GM12878 (cell line): ENCODE results near the gene UBE2D3. TPM values are rescaled to one million over a fixed set of nuclear protein-coding genes. Genes with fewer than 3 reads are reported as not detected.

Experiments used
- BRCA1 ChIP-seq: IDR thresholded peaks from 2 replicates; pipeline ENCODE4 v1.6.1; 2011; ENCODE audit warnings: low read depth, low read length, improper control_type of control experiment
- CEBPB ChIP-seq, 2 experiments: fragments of 150-350 bp in 1 of 2; IDR thresholded peaks; 2 replicates each; pipeline ENCODE4 v1.6.1; 2012 to 2014; ENCODE audit warnings: low read depth in 2 of 2, low read length in 2 of 2, borderline replicate concordance in 1 of 2, inconsistent platforms in 1 of 2
- CREM ChIP-seq: IDR thresholded peaks from 2 replicates; pipeline ENCODE4 v1.6.1; 2014; ENCODE audit warnings: antibody characterized with exemption, low read depth
- SREBF1 ChIP-seq: IDR thresholded peaks from 2 replicates; pipeline ENCODE4 v1.6.1; 2012; ENCODE audit warnings: mild to moderate bottlenecking, low read length
- polyA plus RNA-seq, 11 experiments: library from polyadenylated mRNA; depleted of rRNA in 4 of 11; unstranded in 6 of 11; stranded (reverse) in 5 of 11; fragments of >200 nt; fragmentation: Nextera tagmentation in 4 of 11; fragmentation: Illumina TruSeq in 1 of 11; extraction: Ambion mirVana in 4 of 11; extraction: Trizol in 1 of 11; gene quantifications; 1 replicate in 1 of 11; 2 replicates in 10 of 11; pipeline versions ENCODE4 v1.2.1 to v1.2.3, GENCODE V29; 2011 to 2016; ENCODE audit warnings: inconsistent platforms in 2 of 11, missing spikeins in 2 of 11, low read depth in 1 of 11
- total RNA-seq, 4 experiments: library from RNA; depleted of rRNA in 3 of 4; stranded (reverse); fragments of >200 nt in 3 of 4; fragmentation: Illumina TruSeq in 1 of 4; extraction: Trizol in 1 of 4; gene quantifications; 2 replicates each; pipeline versions ENCODE4 v1.2.1 to v1.2.3, GENCODE V29; 2013 to 2021
- TF ChIP-seq, protein P1 (sequence below): fragments of 450-650 bp; formaldehyde crosslinking; IDR thresholded peaks from 2 replicates; pipeline ENCODE4 v1.4.0; 2020; ENCODE audit warnings: mild to moderate bottlenecking, moderate library complexity
- TF ChIP-seq, protein P2 (sequence below): fragments of 150-350 bp; IDR thresholded peaks from 2 replicates; pipeline ENCODE4 v1.6.1; 2014; ENCODE audit warnings: mild to moderate bottlenecking, low read depth, low read length
- TF ChIP-seq, protein P3 (sequence below): fragments of 150-350 bp; IDR thresholded peaks from 2 replicates; pipeline ENCODE4 v1.6.1; 2016; ENCODE audit warnings: low read depth, low read length

Gene UBE2D3
- total and polyA plus RNA-seq, 10 of the 15 experiments (the other 5 are each of a cell fraction or from before 2014, with no cell fraction given): 162 to 572 (median 395) TPM

DNA sequence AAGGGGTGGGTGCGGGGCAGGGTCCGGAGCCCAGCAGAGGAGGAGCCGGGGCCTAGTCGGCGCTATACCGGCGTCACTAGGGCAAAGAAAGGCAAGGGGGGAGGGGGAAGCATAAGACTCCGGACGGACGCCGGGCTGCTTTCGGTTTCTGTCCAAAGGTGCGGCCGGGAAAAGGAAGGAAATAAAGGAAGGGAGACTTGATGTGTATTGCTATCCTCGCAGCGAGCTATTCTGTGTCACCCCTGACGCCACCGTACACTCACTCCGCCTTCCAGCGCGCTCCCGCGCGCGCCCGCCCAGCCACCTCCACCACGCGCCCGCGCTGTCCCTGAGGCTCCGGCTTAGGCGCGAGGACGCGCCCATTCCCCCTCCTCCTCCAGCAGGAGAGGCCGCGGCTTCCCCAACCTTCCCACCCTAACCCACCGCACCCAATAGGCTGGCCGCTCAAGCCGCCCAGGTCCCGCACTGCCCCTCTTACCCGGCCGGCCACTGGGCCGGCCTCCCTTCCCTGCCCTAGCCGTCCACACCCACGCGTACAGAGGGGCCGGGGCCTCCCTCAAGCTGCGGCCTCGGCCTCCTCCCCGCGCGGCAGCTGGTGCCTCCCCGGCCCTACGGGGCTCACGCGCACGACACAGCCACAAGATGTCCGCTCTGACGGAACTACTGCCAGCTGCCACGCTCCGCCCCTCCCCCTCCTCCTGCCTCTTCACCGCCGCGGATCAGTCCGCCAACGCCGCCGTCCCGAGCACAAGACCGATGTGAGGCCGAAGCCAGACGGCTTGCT, at the start of gene UBE2D3 (continued):
- TF ChIP-seq, protein P1, sequence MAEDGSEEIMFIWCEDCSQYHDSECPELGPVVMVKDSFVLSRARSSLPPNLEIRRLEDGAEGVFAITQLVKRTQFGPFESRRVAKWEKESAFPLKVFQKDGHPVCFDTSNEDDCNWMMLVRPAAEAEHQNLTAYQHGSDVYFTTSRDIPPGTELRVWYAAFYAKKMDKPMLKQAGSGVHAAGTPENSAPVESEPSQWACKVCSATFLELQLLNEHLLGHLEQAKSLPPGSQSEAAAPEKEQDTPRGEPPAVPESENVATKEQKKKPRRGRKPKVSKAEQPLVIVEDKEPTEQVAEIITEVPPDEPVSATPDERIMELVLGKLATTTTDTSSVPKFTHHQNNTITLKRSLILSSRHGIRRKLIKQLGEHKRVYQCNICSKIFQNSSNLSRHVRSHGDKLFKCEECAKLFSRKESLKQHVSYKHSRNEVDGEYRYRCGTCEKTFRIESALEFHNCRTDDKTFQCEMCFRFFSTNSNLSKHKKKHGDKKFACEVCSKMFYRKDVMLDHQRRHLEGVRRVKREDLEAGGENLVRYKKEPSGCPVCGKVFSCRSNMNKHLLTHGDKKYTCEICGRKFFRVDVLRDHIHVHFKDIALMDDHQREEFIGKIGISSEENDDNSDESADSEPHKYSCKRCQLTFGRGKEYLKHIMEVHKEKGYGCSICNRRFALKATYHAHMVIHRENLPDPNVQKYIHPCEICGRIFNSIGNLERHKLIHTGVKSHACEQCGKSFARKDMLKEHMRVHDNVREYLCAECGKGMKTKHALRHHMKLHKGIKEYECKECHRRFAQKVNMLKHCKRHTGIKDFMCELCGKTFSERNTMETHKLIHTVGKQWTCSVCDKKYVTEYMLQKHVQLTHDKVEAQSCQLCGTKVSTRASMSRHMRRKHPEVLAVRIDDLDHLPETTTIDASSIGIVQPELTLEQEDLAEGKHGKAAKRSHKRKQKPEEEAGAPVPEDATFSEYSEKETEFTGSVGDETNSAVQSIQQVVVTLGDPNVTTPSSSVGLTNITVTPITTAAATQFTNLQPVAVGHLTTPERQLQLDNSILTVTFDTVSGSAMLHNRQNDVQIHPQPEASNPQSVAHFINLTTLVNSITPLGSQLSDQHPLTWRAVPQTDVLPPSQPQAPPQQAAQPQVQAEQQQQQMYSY: no peak
- TF ChIP-seq CEBPB (IDR thresholded peaks at IDR 0.05; ENCODE audit: borderline replicate concordance in 1 of 2, low read depth in 2 of 2, low read length in 2 of 2) (no peak), BRCA1 (no peak), CREM (peak; percentile 82), SREBF1 (no peak)
- TF ChIP-seq, protein P2, sequence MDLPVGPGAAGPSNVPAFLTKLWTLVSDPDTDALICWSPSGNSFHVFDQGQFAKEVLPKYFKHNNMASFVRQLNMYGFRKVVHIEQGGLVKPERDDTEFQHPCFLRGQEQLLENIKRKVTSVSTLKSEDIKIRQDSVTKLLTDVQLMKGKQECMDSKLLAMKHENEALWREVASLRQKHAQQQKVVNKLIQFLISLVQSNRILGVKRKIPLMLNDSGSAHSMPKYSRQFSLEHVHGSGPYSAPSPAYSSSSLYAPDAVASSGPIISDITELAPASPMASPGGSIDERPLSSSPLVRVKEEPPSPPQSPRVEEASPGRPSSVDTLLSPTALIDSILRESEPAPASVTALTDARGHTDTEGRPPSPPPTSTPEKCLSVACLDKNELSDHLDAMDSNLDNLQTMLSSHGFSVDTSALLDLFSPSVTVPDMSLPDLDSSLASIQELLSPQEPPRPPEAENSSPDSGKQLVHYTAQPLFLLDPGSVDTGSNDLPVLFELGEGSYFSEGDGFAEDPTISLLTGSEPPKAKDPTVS: no peak; the same call in 1 of the 2 replicates
- TF ChIP-seq, protein P3, sequence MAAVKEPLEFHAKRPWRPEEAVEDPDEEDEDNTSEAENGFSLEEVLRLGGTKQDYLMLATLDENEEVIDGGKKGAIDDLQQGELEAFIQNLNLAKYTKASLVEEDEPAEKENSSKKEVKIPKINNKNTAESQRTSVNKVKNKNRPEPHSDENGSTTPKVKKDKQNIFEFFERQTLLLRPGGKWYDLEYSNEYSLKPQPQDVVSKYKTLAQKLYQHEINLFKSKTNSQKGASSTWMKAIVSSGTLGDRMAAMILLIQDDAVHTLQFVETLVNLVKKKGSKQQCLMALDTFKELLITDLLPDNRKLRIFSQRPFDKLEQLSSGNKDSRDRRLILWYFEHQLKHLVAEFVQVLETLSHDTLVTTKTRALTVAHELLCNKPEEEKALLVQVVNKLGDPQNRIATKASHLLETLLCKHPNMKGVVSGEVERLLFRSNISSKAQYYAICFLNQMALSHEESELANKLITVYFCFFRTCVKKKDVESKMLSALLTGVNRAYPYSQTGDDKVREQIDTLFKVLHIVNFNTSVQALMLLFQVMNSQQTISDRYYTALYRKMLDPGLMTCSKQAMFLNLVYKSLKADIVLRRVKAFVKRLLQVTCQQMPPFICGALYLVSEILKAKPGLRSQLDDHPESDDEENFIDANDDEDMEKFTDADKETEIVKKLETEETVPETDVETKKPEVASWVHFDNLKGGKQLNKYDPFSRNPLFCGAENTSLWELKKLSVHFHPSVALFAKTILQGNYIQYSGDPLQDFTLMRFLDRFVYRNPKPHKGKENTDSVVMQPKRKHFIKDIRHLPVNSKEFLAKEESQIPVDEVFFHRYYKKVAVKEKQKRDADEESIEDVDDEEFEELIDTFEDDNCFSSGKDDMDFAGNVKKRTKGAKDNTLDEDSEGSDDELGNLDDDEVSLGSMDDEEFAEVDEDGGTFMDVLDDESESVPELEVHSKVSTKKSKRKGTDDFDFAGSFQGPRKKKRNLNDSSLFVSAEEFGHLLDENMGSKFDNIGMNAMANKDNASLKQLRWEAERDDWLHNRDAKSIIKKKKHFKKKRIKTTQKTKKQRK: no peak
